Karpas-422 (cell line): ENCODE results near the gene ZSWIM9. TPM values are rescaled to one million over a fixed set of nuclear protein-coding genes. Genes with fewer than 3 reads are reported as not detected.

Source experiments
- DNase-seq: peaks from one replicate; pipeline ENCODE4 v3.0.0-alpha.2; 2015
- H2AFZ ChIP-seq: fragments of 200-600 bp; sonication (generic); 2 replicates; pipeline ENCODE4 v1.6.1; 2014; ENCODE audit warnings: antibody characterized with exemption, low read length, mixed read lengths
- H3K27ac ChIP-seq: fragments of 200-600 bp; sonication (generic); 2 replicates; pipeline ENCODE4 v1.5.1; 2014; ENCODE audit warnings: mild to moderate bottlenecking, low read length, moderate library complexity
- H3K27me3 ChIP-seq: fragments of 200-600 bp; sonication (generic); 2 replicates; pipeline ENCODE4 v1.6.1; 2014; ENCODE audit warnings: low read length, mixed read lengths
- H3K36me3 ChIP-seq: fragments of 200-600 bp; sonication (generic); 2 replicates; pipeline ENCODE4 v1.6.1; 2014; ENCODE audit warnings: low read length, mixed read lengths; ENCODE audit not compliant: insufficient read depth
- H3K4me1 ChIP-seq: fragments of 200-600 bp; sonication (generic); 2 replicates; pipeline ENCODE4 v1.6.1; 2014; ENCODE audit warnings: mild to moderate bottlenecking, low read length, mixed read lengths
- H3K4me2 ChIP-seq: fragments of 200-600 bp; sonication (generic); 2 replicates; pipeline ENCODE4 v1.6.1; 2014; ENCODE audit warnings: low read length, low read depth, mild to moderate bottlenecking; ENCODE audit not compliant: poor library complexity, severe bottlenecking
- H3K4me3 ChIP-seq: fragments of 200-600 bp; sonication (generic); 2 replicates; pipeline ENCODE4 v1.5.1; 2014; ENCODE audit warnings: mild to moderate bottlenecking, antibody characterized with exemption, low read length, mixed read lengths
- H3K79me2 ChIP-seq: fragments of 200-600 bp; sonication (generic); 2 replicates; pipeline ENCODE4 v1.6.1; 2014; ENCODE audit warnings: mild to moderate bottlenecking, low read length, mixed read lengths
- H3K9ac ChIP-seq: fragments of 200-600 bp; sonication (generic); 2 replicates; pipeline ENCODE4 v1.6.0; 2014; ENCODE audit warnings: low read length
- H3K9me2 ChIP-seq: fragments of 200-600 bp; sonication (generic), shearing (Covaris generic); replicated peaks from 2 replicates; pipeline ENCODE4 v1.6.0; 2014; ENCODE audit warnings: mild to moderate bottlenecking, low read length, moderate library complexity; ENCODE audit not compliant: insufficient read depth
- H3K9me3 ChIP-seq: fragments of 300-700, 200-600 bp; sonication (generic); 2 replicates; pipeline ENCODE4 v1.6.1; 2014; ENCODE audit warnings: low read length, mixed read lengths
- H4K20me1 ChIP-seq: fragments of 200-600 bp; sonication (generic); 2 replicates; pipeline ENCODE4 v1.6.1; 2014; ENCODE audit warnings: mild to moderate bottlenecking, antibody characterized with exemption, low read length, low read depth; ENCODE audit not compliant: insufficient read depth
- total RNA-seq: library from RNA; depleted of rRNA; stranded (reverse); fragments of >200 nt; shearing (Covaris generic); gene quantifications from 2 replicates; pipeline ENCODE4 v1.2.3, GENCODE V29; 2014; ENCODE audit warnings: low replicate concordance

The ZSWIM9 gene
- total RNA-seq, 1 experiment from 2014 or later, result 2.3 TPM

DNA sequence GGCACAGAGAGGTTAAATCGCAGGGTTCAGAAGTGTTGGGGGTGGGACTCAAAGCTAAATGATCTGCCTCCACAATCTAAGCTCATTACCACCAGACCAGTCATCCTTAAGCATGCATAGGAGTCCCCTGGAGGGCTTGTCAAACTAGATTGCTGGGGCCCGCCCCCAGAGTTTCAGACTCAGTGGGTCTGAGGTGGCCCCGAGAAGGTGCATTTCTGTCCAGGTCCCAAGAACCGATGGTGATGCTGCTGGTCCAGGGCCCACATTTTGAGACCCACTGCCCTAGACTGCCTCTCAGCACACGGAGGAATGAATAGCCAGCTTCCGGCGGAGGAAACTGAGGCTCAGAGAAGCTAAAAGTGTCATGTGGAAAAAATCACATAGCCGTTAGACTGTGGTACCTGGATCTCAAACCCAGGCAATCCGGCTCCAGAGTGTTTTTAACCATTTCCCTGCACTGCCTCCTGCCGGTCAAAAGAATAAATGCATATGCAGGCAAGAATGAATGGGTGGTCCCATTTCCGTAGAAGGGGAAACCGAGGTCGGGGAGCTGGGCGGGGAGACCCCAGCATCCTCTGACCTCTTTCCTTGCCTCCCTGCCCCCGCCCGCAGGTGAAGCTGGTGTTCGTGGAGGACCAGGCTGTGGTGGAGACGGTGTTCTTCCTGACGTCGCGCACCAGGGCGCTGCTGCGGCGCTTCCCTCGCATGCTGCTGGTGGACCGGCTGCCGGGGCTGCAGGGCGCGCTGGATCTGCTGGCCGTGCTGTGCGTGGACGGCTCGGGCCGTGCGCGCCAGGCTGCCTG lies 23.8 kb downstream of the ZSWIM9 start:
- H4K20me1 ChIP-seq, result no peaks in the 10 kb centered on the region

DNA sequence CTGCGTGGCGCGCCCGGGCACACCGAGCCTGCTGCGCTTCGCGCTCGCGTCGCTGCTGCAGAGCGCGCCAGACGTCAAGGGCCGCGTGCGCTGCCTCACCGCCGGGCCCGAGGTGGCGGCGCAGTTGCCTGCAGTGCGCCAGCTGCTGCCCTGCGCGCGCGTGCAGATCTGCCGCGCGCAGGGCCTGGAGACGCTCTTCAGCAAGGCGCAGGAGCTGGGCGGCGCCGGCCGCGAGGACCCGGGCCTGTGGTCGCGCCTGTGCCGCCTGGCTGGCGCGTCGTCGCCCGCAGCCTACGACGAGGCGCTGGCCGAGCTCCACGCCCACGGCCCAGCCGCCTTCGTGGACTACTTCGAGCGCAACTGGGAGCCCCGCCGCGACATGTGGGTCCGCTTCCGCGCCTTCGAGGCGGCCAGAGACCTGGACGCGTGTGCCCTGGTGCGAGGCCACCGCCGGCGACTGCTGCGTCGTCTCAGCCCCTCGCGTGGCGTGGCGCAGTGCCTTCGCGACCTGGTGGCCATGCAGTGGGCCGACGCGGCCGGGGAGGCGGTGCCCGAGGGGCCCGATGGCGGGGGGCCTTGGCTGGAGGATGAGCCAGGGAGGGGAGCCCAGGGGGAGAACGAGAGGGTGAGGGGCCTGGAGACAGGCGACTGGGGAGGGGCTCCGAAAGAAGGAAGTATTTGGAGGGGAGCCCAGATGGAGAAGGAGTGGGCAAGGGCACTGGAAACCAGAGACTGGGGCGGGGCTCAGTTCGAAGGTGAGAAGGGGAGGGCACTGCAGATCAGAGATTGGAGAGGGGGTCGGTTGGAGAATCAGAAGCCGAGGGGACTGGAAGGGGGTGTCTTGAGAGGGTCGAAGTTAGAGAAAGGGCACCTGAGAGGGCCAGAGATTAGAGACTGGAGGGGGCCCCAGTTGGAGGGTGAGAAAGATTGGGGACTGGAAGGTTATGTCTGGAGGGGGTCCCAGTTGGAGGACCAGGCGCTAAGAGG lies 24.7 kb downstream of the ZSWIM9 start:
- H3K4me3 ChIP-seq, result no peak overlapping the region
- no peaks in the 10 kb centered on the region for H3K9me2 ChIP-seq
- H4K20me1 ChIP-seq, result no peaks in the 10 kb centered on the region
- no peak for DNase-seq
- no peaks in the 10 kb centered on the region for H3K9me3 ChIP-seq
- H3K4me2 ChIP-seq, result no peak overlapping the region
- 0 out of 2 replicates have a peak, but pooled peaks cover 9% of the 10 kb centered on the region for H3K36me3 ChIP-seq
- peaks cover 8% of the 10 kb centered on the region; the same call in 1 of the 2 replicates for H3K79me2 ChIP-seq
- H3K9ac ChIP-seq, result no peak overlapping the region
- no peak overlapping the region for H2AFZ ChIP-seq
- no peak overlapping the region for H3K27ac ChIP-seq
- H3K4me1 ChIP-seq, result peaks cover 48% of the 10 kb centered on the region
- no peaks in the 10 kb centered on the region for H3K27me3 ChIP-seq

More for the DNA sequence above, 23.8 kb downstream of the ZSWIM9 start:
- no peaks in the 10 kb centered on the region; the same call in 1 of the 2 replicates for H3K9me3 ChIP-seq
- peak overlapping the region; percentile 42 for H3K4me2 ChIP-seq
- no peaks in the 10 kb centered on the region for H3K27me3 ChIP-seq
- H3K36me3 ChIP-seq, result peaks cover 15% of the 10 kb centered on the region
- H3K9ac ChIP-seq, result peak overlapping the region; percentile 52
- no peak overlapping the region for H2AFZ ChIP-seq
- no peaks in the 10 kb centered on the region for H3K9me2 ChIP-seq
- peaks cover 6% of the 10 kb centered on the region; the same call in 1 of the 2 replicates for H3K79me2 ChIP-seq
- no peak overlapping the region for H3K4me3 ChIP-seq
- DNase-seq, result peak; percentile 92
- H3K4me1 ChIP-seq, result peaks cover 53% of the 10 kb centered on the region
- H3K27ac ChIP-seq, result peak overlapping the region; percentile 80

DNA sequence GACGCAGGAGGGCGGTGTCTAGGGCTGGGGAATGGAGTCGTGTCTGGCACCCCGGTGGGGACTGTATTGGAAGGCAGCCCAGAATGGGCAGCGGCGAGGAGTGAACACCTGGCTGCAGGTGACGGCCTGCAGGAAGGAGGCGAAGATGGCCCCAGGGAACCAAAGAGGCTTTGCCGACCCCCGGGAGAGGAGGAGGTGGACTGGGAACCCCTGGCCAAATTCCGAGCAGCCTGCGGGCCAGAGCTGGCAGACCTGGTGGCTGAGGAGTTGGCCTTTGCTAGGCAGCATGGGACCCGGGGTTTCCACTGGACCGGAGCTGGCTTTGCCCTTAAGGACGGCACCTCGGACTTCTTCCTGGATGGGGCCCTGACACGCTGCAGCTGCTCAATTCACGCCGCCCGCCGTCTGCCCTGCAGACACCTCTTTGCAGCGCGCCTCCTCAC lies 25.9 kb downstream of the ZSWIM9 start:
- Histone ChIP-seq H3K9me3 (no peaks in the 10 kb centered on the region), H3K9ac (no peak overlapping the region), H3K4me1 (peaks cover 40% of the 10 kb centered on the region), H3K27me3 (no peaks in the 10 kb centered on the region), H3K79me2 (peaks cover 8% of the 10 kb centered on the region; the same call in 1 of the 2 replicates), H3K4me2 (no peak overlapping the region), H4K20me1 (no peaks in the 10 kb centered on the region), H3K27ac (no peak overlapping the region), H2AFZ (no peak overlapping the region), H3K9me2 (no peaks in the 10 kb centered on the region), H3K4me3 (no peak overlapping the region), H3K36me3 (0 out of 2 replicates have a peak, but pooled peaks cover 6% of the 10 kb centered on the region)
- no peak for DNase-seq

DNA sequence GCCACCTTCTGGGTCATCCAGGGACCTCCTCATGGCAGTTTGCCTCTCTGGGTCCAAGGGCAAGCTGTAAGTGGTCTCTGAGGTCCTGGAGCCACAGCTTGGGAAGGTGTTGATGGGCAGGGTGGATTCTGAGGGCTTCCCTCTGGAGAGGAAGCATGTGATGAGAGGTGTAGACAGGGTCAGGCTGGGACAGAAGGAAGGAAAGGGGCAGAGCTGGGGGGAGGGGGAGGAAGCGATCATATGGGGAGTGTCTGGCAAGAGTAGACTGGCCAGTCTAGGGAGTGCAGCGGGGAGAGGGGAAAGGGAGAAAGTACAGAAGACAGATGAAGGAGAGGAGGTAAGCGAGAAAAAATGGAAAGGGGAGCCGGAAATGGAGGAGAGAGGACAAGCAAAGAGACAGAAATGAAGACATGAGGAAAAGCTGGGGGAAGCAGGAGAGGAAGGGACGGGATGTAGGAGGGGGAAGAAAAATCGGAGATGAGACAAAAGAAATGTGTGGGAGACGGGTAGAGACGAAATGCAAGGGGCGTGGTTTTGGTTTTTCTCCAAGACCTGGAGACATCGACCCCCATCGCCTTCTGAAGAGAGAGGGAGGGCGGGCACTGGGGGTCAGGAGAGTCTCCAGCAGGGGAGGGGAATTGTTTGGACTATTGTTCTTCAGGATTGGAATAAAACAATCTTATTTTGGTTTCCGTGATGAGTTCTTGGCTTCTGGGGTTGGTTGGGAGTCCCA lies 26.6 kb downstream of the ZSWIM9 start:
- no peak overlapping the region for H2AFZ ChIP-seq
- no peak overlapping the region for H3K4me3 ChIP-seq
- H3K9me3 ChIP-seq, result no peaks in the 10 kb centered on the region
- no peak overlapping the region for H3K4me2 ChIP-seq
- no peaks in the 10 kb centered on the region for H3K27me3 ChIP-seq
- no peak overlapping the region for H3K27ac ChIP-seq
- no peak for DNase-seq
- no peaks in the 10 kb centered on the region for H3K9me2 ChIP-seq
- peaks cover 34% of the 10 kb centered on the region for H3K4me1 ChIP-seq
- no peaks in the 10 kb centered on the region for H3K36me3 ChIP-seq
- H4K20me1 ChIP-seq, result no peaks in the 10 kb centered on the region
- H3K79me2 ChIP-seq, result peaks cover 6% of the 10 kb centered on the region; the same call in 1 of the 2 replicates
- no peak overlapping the region for H3K9ac ChIP-seq

GRCh38 chr19:48203222-48203793 lies 32.8 kb downstream of the ZSWIM9 start:
- peak overlapping the region; percentile 53 for H3K27ac ChIP-seq
- peak overlapping the region; percentile 82 for H3K9ac ChIP-seq

GRCh38 chr19:48203794-48204628 lies 33.5 kb downstream of the ZSWIM9 start:
- no peaks in the 10 kb centered on the region for H4K20me1 ChIP-seq
- peaks cover 42% of the 10 kb centered on the region for H3K79me2 ChIP-seq
- H3K4me1 ChIP-seq, result peaks cover 21% of the 10 kb centered on the region
- H2AFZ ChIP-seq, result no peak overlapping the region
- peak overlapping the region; percentile 82 for H3K9ac ChIP-seq
- H3K4me2 ChIP-seq, result peak overlapping the region; percentile 66
- H3K9me2 ChIP-seq, result no peaks in the 10 kb centered on the region
- H3K27ac ChIP-seq, result peak overlapping the region; percentile 53
- H3K27me3 ChIP-seq, result no peaks in the 10 kb centered on the region
- peak; percentile 98 for DNase-seq
- H3K36me3 ChIP-seq, result no peaks in the 10 kb centered on the region
- no peaks in the 10 kb centered on the region for H3K9me3 ChIP-seq
- peak overlapping the region; percentile 82 for H3K4me3 ChIP-seq

More at GRCh38 chr19:48203222-48203793, 32.8 kb downstream of the ZSWIM9 start:
- DNase-seq, result peak; percentile 64
- H3K79me2 ChIP-seq, result peaks cover 42% of the 10 kb centered on the region
- no peaks in the 10 kb centered on the region for H3K27me3 ChIP-seq
- peaks cover 28% of the 10 kb centered on the region for H3K4me1 ChIP-seq
- H2AFZ ChIP-seq, result no peak overlapping the region
- H3K4me2 ChIP-seq, result peak overlapping the region; percentile 66
- H3K9me2 ChIP-seq, result no peaks in the 10 kb centered on the region
- H4K20me1 ChIP-seq, result no peaks in the 10 kb centered on the region
- no peaks in the 10 kb centered on the region for H3K9me3 ChIP-seq
- H3K4me3 ChIP-seq, result peak overlapping the region; percentile 82
- no peaks in the 10 kb centered on the region for H3K36me3 ChIP-seq
